LNCAP (cell line): ENCODE results near the gene HOXB2.

Experiments
- CTCF ChIP-seq: fragments of 450-650 bp; IDR thresholded peaks from 2 replicates; pipeline ENCODE4 v1.5.1; 2017; ENCODE audit warnings: mild to moderate bottlenecking

HOXB2 gene

GRCh38 chr17:48571024-48571818 lies 26.3 kb upstream of the HOXB2 start:
- no peak for TF ChIP-seq CTCF

DNA sequence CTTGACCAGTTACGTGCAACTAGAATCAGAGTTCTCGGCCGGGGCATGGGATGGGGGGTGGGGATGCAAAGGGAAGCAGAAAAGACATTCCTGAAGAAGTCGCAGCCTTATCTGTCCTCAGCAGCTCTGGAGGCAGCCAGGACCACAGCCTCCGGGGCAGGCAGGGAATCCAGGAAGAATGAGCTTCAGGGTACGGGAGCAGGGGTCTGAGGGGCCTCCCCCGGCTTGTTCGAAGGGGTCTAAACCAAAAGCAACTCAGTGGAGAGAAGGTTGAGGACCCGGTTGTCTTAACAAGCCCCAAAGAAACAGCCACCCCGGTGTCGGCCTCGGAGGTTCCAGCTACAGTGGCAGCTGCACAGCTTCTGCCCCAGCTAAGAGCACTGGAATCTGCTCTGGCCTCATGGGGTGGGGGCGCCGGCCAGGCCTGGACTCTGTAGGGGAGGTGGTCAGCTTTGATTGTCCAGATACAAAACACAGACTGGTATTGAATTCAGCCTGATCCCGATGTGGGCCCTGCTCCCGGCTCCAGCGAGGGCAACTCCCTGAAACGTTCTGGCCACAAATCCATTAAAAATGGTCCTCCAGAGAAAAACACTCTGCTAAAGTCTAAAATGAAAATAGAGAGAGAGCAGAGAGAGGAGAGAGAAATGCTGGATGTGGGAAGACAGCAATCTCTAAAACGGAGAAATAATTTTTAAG lies 25.6 kb upstream of the HOXB2 start:
- no peak for TF ChIP-seq CTCF

DNA sequence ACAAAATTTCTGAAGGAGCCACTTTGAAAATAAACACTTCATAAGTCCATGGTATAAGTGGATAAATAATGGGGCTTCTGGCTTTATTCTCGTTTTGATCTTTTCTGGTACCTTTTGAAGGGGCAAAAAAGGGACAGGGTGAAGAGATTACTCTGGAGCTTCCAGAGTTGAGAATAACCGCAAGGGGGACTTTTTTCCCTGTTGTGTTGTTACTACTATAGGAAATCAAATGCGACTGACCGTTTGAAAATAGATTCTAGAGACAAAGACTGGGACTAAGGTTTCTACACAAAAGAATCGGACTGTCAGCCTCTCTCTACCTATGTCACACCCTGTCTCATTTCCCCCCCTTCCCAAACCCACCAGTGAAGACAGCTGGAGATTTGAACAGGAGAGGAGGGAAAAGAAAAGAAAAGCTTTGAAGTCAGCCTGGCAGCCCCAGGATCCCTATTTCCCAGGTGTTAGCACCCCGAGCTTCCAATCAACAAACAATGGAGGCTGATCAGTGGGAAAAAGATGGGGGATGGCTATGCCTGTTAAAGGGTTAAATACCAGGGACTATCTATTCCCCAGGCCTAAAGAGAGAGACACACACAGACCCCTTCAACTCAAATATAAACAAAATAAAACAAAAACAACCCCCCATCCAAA lies 24.9 kb upstream of the HOXB2 start:
- TF ChIP-seq CTCF, result no peak

DNA sequence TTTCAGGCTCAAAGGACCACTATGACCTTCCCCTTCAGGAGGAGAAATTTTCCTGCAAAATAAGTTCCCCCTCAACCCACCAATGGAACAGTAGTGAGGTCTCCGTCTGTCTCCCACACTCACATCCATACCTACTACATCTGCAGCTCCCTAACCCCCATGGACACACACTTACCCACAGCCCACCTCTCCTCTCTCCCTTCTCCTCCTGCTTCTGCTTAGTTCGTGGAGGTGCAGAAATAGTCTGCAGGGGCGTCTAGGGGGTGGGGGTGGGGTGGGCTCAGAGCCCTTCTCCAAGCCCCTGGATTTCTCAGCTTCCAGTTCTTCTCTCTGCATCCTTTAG lies 24.3 kb upstream of the HOXB2 start:
- TF ChIP-seq CTCF, result no peak

- no peak for TF ChIP-seq CTCF
Observed at GRCh38 chr17:48568499-48569239, 23.8 kb upstream of the HOXB2 start.

GRCh38 chr17:48567646-48568354 lies 22.9 kb upstream of the HOXB2 start:
- no peak for TF ChIP-seq CTCF

DNA sequence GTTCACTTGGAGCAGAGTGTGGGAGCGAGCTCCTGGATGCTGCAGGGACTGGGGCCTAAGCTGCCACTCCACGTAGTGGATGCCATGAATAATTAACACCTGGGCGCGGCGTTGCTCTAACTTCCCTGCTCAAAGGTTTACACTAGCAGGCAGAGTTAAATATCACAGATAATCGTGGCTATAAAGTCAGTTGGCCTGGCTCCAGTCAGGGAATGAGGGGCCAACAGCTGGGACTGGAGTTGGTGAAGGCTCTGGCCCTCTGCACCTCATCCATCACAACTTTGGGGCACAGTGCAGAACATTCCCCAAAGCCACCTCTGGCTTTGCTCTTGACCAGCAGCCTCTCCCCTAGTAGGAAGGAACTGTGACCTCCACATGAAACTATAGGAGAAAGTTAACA lies 22.3 kb upstream of the HOXB2 start:
- TF ChIP-seq CTCF, result no peak
